ENCODE measurements around the gene CEP131. TPM values are rescaled to one million over a fixed set of nuclear protein-coding genes. Genes with fewer than 3 reads are reported as not detected.

CEP131 gene
- total and polyA plus RNA-seq, 5 donors = 4.6 to 7.4 (median 5.8) TPM

DNA sequence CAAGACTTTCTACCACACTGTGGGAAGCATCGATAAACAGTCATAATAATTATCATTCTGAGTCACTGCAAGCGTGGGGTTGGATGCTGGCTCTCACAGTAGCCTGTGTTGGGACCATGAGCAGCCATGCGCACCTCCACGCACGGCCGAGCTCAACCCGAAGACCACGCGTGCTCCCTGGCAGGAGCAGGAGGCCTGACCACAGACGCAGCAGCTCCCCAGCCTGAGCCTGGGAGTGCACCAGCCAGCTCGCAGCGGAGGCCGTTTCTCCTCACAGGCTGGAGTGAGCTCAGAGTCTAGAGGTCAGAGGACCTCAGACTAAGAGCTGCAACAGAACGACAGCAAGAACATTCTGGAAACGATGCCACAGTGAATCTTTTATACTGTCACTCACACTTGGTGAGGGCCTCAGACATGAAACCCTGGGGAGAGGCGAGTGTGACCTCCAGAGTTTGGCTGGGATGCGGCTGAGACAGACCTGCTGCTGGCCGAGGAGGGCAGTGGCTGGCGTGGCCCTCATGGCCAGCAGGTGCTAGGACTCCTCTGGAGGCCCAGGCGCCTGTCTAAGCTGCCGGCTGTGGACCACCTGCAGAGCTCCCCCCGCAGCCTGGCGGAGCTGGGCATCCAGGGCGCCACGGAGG lies 22.4 kb upstream of the CEP131 start:
- DNase-seq (peak; percentile 8 to 40 (median 37)), ATAC-seq (no peak)
- Histone ChIP-seq H3K9me3 (ENCODE audit: control insufficient read depth, low read length) (no peaks in the 10 kb centered on the region), H3K4me3 (ENCODE audit: low read length) (no peak overlapping the region), H3K4me1 (ENCODE audit: control insufficient read depth, insufficient read depth, low read length) (peaks cover 1% of the 10 kb centered on the region), H3K27ac (ENCODE audit: low read length) (no peak overlapping the region), H3K27me3 (ENCODE audit: control insufficient read depth, insufficient read depth) (no peaks in the 10 kb centered on the region)
- intact Hi-C loops (cut with DNase I) = loop anchor here in 1 of 4 donors (10.0 kb wide), 1 partner anchor 100 kb away; no protein-coding TSS in a partner anchor
- 83% methylated on average over 25 of the region's 25 CpGs for WGBS

DNA sequence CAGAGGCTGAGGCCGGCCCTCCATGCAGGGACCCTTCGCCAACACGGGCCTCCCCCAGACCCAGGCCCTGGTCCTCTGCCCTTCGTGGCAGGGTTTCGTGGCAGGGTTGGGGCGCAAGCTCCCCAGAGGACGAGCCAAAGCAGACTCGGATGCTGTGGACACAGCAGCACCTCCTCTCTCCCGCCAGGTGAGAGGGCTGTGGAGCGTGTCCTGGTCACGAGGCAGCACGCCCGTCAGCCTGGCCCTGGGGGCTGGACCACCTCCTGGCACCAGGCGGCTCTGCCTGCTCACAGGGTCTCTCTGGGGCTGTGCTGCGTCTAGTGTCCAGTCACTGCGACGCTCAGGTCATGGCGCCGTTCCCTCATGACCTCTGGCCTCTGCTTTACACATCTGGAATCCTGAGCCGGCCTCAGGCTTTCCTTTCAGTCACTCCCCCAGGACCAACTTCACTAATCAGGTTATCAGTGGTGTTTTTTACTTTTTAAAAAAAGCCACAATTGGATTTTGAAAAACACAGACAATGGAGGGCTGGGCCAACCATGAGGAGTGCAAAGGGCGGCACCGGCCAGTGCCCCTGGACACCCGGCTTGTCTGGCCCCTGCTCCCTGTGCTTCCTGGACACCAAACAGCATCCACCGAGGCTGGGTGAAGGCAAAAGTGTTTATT lies 21.7 kb upstream of the CEP131 start:
- no peak overlapping the region for H3K27ac ChIP-seq (ENCODE audit: low read length)
- H3K27me3 ChIP-seq (ENCODE audit: control insufficient read depth, insufficient read depth) = no peaks in the 10 kb centered on the region
- DNase-seq (peak; percentile 10 to 51 (median 50)), ATAC-seq (no peak)
- intact Hi-C loops (cut with DNase I) = loop anchor here (5.0 to 10.0 kb wide), 2 partner anchors 100 to 102 kb away; no protein-coding TSS in a partner anchor
- H3K9me3 ChIP-seq (ENCODE audit: control insufficient read depth, low read length) = no peaks in the 10 kb centered on the region
- H3K4me3 ChIP-seq (ENCODE audit: low read length) = no peak overlapping the region
- H3K4me1 ChIP-seq (ENCODE audit: control insufficient read depth, insufficient read depth, low read length) = peaks cover 4% of the 10 kb centered on the region
- WGBS = 69% methylated on average over 24 of the region's 24 CpGs

GRCh38 chr17:81243333-81243664 lies 20.5 kb upstream of the CEP131 start:
- peak in 2 of 3 donors; percentile 8 to 43 for DNase-seq

GRCh38 chr17:81242421-81243332 lies 19.9 kb upstream of the CEP131 start:
- no peak overlapping the region for H3K27ac ChIP-seq (ENCODE audit: low read length)
- no peak overlapping the region for H3K4me3 ChIP-seq (ENCODE audit: low read length)
- DNase-seq = peak in 2 of 3 donors; percentile 28 to 45
- ATAC-seq = no peak
- intact Hi-C loops (cut with DNase I) = loop anchor here (5.0 to 10.0 kb wide), 2 partner anchors 98 to 100 kb away; no protein-coding TSS in a partner anchor
- peaks cover 8% of the 10 kb centered on the region for H3K4me1 ChIP-seq (ENCODE audit: control insufficient read depth, insufficient read depth, low read length)
- H3K27me3 ChIP-seq (ENCODE audit: control insufficient read depth, insufficient read depth) = no peaks in the 10 kb centered on the region
- no peaks in the 10 kb centered on the region for H3K9me3 ChIP-seq (ENCODE audit: control insufficient read depth, low read length)
- WGBS = 72% methylated on average over 32 of the region's 33 CpGs

More at GRCh38 chr17:81243333-81243664, 20.5 kb upstream of the CEP131 start:
- ATAC-seq = no peak
- Histone ChIP-seq H3K9me3 (ENCODE audit: control insufficient read depth, low read length) (no peaks in the 10 kb centered on the region), H3K4me1 (ENCODE audit: control insufficient read depth, insufficient read depth, low read length) (peaks cover 4% of the 10 kb centered on the region), H3K27me3 (ENCODE audit: control insufficient read depth, insufficient read depth) (no peaks in the 10 kb centered on the region), H3K27ac (ENCODE audit: low read length) (no peak overlapping the region), H3K4me3 (ENCODE audit: low read length) (no peak overlapping the region)
- intact Hi-C loops (cut with DNase I) = loop anchor here (5.0 to 10.0 kb wide), 2 partner anchors 98 to 101 kb away; no protein-coding TSS in a partner anchor
- 78% methylated on average over 10 of the region's 10 CpGs for WGBS

- peak in 1 of 3 donors; percentile 74 for DNase-seq
- intact Hi-C loops (cut with DNase I) = loop anchor here (5.0 to 10.0 kb wide), 2 partner anchors 97 to 100 kb away; no protein-coding TSS in a partner anchor
- H3K4me1 ChIP-seq (ENCODE audit: control insufficient read depth, insufficient read depth, low read length) = peaks cover 8% of the 10 kb centered on the region
- WGBS = 40% methylated on average over 26 of the region's 26 CpGs
- H3K9me3 ChIP-seq (ENCODE audit: control insufficient read depth, low read length) = no peaks in the 10 kb centered on the region
- ATAC-seq = no peak
- H3K27ac ChIP-seq (ENCODE audit: low read length) = no peak overlapping the region
- no peak overlapping the region for H3K4me3 ChIP-seq (ENCODE audit: low read length)
- H3K27me3 ChIP-seq (ENCODE audit: control insufficient read depth, insufficient read depth) = no peaks in the 10 kb centered on the region
Observed at GRCh38 chr17:81241648-81242420, 19.1 kb upstream of the CEP131 start.

- intact Hi-C loops (cut with DNase I) = loop anchor here (5.0 to 10.0 kb wide), 2 partner anchors 96 to 99 kb away; no protein-coding TSS in a partner anchor
- WGBS = 87% methylated on average over 10 of the region's 10 CpGs
- no peak overlapping the region for H3K27ac ChIP-seq (ENCODE audit: low read length)
Observed at GRCh38 chr17:81241203-81241602, 18.4 kb upstream of the CEP131 start.

DNA sequence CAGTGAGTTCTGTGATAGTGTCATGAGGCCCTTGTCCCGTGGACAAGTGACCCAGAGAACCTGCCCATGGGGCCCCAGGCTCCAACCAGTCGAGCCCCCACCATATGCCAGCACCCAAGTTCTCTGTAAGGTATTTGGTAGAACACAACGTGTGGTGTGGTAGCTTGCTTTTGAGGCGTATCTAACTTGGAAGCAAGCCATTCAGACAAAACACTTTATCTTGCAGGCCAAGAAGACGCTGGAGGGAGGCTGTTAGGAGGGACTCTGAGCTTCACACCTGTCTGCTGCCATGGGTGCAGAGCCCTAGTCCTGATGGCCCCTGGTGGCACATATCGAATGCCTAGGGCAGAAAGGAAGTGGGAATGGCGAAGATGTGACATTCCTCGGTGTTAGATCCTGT lies 18.0 kb upstream of the CEP131 start:
- Histone ChIP-seq H3K4me3 (ENCODE audit: low read length) (no peak overlapping the region), H3K27me3 (ENCODE audit: control insufficient read depth, insufficient read depth) (no peaks in the 10 kb centered on the region), H3K4me1 (ENCODE audit: control insufficient read depth, insufficient read depth, low read length) (peaks cover 8% of the 10 kb centered on the region), H3K9me3 (ENCODE audit: control insufficient read depth, low read length) (no peaks in the 10 kb centered on the region), H3K27ac (ENCODE audit: low read length) (no peak overlapping the region)
- ATAC-seq = no peak
- 71% methylated on average over 8 of the region's 8 CpGs for WGBS
- intact Hi-C loops (cut with DNase I) = loop anchor here (5.0 to 10.0 kb wide), 2 partner anchors 96 to 98 kb away; no protein-coding TSS in a partner anchor
- DNase-seq = no peak

More at GRCh38 chr17:81241203-81241602, 18.4 kb upstream of the CEP131 start:
- no peaks in the 10 kb centered on the region for H3K27me3 ChIP-seq (ENCODE audit: control insufficient read depth, insufficient read depth)
- H3K4me1 ChIP-seq (ENCODE audit: control insufficient read depth, insufficient read depth, low read length) = peaks cover 8% of the 10 kb centered on the region
- no peak overlapping the region for H3K4me3 ChIP-seq (ENCODE audit: low read length)
- DNase-seq (no peak), ATAC-seq (no peak)
- H3K9me3 ChIP-seq (ENCODE audit: control insufficient read depth, low read length) = no peaks in the 10 kb centered on the region

- no peaks in the 10 kb centered on the region for H3K27me3 ChIP-seq (ENCODE audit: control insufficient read depth, insufficient read depth)
- intact Hi-C loops (cut with DNase I) = loop anchor here (5.0 to 10.0 kb wide), 2 partner anchors 95 to 98 kb away; no protein-coding TSS in a partner anchor
- peaks cover 8% of the 10 kb centered on the region for H3K4me1 ChIP-seq (ENCODE audit: control insufficient read depth, insufficient read depth, low read length)
- peak overlapping the region; percentile 60 for H3K4me3 ChIP-seq (ENCODE audit: low read length)
- H3K27ac ChIP-seq (ENCODE audit: low read length) = no peak overlapping the region
- no peak for ATAC-seq
- peak in 1 of 3 donors; percentile 57 for DNase-seq
- no peaks in the 10 kb centered on the region for H3K9me3 ChIP-seq (ENCODE audit: control insufficient read depth, low read length)
- WGBS = 19% methylated on average over 37 of the region's 37 CpGs
Observed at GRCh38 chr17:81239714-81240555, 17.2 kb upstream of the CEP131 start.

DNA sequence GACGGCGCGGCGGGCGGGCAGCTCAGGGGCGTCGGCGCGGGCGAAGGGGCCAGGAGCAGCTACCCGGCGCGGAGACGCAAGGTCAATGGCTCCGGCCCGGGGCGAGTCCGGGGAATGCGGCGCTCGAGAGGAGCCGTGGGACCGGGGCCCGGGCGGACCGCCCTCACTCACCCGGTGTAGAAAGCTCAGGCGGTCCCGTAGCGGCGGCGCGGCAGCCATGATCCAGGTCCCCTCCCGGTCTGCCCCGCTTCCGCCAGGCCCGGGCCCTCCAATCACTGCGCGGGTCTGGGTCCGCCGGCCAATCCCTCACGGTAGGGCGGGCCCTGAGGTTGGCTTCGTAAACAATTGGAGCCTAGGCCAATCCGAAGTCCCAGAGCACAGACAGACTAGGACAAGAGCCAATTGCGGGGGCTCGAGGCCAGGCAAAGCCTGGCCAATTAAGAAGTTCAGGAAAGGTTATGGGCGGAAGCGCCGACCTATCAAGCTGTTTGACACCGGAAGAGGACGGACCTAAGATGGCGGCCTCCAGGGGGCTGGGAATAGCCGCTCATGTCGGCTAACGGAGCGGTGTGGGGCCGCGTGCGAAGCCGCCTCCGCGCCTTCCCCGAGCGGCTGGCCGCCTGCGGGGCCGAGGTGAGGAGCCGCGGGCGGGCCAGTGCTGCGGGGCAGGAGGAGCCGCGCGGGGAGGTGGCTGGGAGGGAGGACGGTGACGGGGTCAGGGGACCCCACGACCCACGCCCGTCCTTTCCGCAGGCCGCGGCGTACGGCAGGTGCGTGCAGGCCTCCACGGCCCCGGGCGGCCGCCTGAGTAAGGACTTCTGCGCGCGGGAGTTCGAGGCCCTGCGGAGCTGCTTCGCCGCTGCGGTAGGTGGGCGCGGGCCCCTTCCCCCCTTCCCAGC lies 16.3 kb upstream of the CEP131 start, which contains the start of the genes NDUFAF8 and TEPSIN:
Gene NDUFAF8, plus strand, starts transcription at position 504 of the 899 bp plus-strand sequence. Its CDS starts 46 bp downstream, at position 550.
Gene TEPSIN, minus strand, starts transcription at position 241 of the 899 bp plus-strand sequence. Its CDS starts 22 bp downstream, at position 219.
- no peaks in the 10 kb centered on the region for H3K27me3 ChIP-seq (ENCODE audit: control insufficient read depth, insufficient read depth)
- no peaks in the 10 kb centered on the region for H3K9me3 ChIP-seq (ENCODE audit: control insufficient read depth, low read length)
- DNase-seq = peak; percentile 96 to 98 (median 98)
- peak; percentile 97 to 98 for ATAC-seq
- H3K4me1 ChIP-seq (ENCODE audit: control insufficient read depth, insufficient read depth, low read length) = peaks cover 8% of the 10 kb centered on the region
- H3K27ac ChIP-seq (ENCODE audit: low read length) = peak within 1 kb of the TSS; percentile 22
- H3K4me3 ChIP-seq (ENCODE audit: low read length) = peak within 1 kb of the TSS; percentile 79
- intact Hi-C loops (cut with DNase I) = no loop called here
- WGBS = under 1% methylated on average over 100 of the region's 100 CpGs
